Upper lobe of left lung (tissue), 4 donors: Measurements from ENCODE around the gene DGKB.

Experiments used
- POLR2A ChIP-seq, 4 donors: fragments of 450-650 bp; IDR thresholded peaks; one replicate each; pipeline ENCODE4 v1.5.1; 2016 to 2017; ENCODE audit warnings: antibody characterized with exemption in 4 of 4, mild to moderate bottlenecking in 2 of 4
- TF ChIP-seq, protein P1 (sequence below), 6 experiments: fragments of 450-650 bp in 4 of 6; fragments of 200-600 bp in 2 of 6; sonication (generic) in 2 of 6; IDR thresholded peaks; one replicate each; pipeline ENCODE4 v1.5.1; 2016 to 2019; ENCODE audit warnings: antibody characterized with exemption in 6 of 6

DNA sequence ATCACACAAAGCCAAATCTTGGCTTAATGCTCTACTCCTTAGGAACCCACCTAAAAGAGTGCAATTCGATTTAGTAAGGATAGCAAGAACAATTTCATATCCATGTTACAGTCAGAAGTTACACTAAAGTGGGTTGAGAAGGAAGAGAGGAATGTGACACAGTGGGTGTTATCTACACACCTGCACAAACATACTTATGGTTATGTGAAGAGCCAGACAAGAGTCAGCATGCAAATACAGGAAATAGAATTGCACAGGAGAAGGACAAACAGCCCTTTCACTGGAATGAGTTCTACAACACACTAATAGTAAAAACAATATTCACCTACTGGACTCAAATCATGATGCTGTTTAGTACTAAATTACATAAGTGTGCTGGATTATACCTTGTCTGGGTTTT lies 262.8 kb downstream of the DGKB start:
- TF ChIP-seq, protein P1, sequence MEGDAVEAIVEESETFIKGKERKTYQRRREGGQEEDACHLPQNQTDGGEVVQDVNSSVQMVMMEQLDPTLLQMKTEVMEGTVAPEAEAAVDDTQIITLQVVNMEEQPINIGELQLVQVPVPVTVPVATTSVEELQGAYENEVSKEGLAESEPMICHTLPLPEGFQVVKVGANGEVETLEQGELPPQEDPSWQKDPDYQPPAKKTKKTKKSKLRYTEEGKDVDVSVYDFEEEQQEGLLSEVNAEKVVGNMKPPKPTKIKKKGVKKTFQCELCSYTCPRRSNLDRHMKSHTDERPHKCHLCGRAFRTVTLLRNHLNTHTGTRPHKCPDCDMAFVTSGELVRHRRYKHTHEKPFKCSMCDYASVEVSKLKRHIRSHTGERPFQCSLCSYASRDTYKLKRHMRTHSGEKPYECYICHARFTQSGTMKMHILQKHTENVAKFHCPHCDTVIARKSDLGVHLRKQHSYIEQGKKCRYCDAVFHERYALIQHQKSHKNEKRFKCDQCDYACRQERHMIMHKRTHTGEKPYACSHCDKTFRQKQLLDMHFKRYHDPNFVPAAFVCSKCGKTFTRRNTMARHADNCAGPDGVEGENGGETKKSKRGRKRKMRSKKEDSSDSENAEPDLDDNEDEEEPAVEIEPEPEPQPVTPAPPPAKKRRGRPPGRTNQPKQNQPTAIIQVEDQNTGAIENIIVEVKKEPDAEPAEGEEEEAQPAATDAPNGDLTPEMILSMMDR (IDR thresholded peaks at IDR 0.05): no peak
- no peak for TF ChIP-seq POLR2A (IDR thresholded peaks at IDR 0.05)
